ENCODE results near the gene IL17B. TPM values are rescaled to one million over a fixed set of nuclear protein-coding genes. Genes with fewer than 3 reads are reported as not detected.

The IL17B gene
- total and polyA plus RNA-seq, 9 of the 15 experiments (the other 6 are each of a cell fraction or from before 2014, with no cell fraction given), result 0.28 to 2.6 (median 0.53) TPM; not detected in 2

DNA sequence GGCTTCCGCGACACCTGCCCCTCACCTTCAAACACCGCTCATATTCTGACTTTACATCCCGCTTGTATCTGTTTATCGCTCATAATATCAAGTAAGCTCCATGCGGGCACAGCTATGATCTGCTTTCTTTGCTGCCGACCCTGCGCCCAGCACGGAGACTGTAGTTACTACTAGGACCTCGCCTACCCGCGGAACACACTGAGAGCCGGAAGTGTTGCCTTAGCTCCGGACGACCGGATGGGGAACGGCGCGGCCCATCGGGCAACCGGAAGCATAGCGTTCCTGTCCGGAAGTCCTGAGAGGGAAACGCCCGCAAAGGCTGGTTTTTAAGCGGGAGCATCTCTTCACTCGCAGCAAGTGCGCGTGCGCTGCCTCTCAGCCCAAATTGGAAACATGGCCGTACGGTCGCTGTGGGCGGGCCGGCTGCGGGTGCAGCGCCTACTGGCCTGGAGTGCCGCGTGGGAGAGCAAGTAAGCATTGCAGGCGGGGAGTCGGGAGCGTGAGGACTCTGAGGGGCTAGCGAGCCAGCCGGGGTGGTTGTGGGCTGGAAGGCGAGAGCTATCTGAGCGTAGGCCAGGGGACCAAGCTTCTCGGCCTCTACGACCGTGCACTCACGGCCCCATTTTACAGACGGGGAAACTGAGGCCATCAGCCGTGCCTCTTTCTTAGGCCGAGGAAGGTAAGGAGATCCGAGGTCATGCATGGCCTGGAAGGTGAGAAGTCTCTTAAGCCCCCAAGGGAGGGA is 33.8 kb downstream of the IL17B start, which contains the start of gene GRPEL2 (continued):
- TF ChIP-seq MEF2A (IDR thresholded peaks at IDR 0.05; ENCODE audit: control insufficient read depth, low read depth, low read length), result 0 out of 2 replicates have a peak, but pooled peaks have one; percentile 47
- 0 out of 2 replicates have a peak, but pooled peaks have one; percentile 10 for TF ChIP-seq CBFB (CRISPR knock-in tag; IDR thresholded peaks at IDR 0.05)
- peak; percentile 95 for TF ChIP-seq CBX1 (IDR thresholded peaks at IDR 0.05; ENCODE audit: low read depth)
- no peak for TF ChIP-seq STAT5A (IDR thresholded peaks at IDR 0.05; ENCODE audit: borderline replicate concordance, low read length)
- TF ChIP-seq CHD1 (IDR thresholded peaks at IDR 0.05; ENCODE audit: low read length), result peak; percentile 95
- TF ChIP-seq L3MBTL2 (IDR thresholded peaks at IDR 0.05), result peak; percentile 75
- peak; percentile 98 for TF ChIP-seq SMARCA5 (IDR thresholded peaks at IDR 0.05)
- 0 out of 2 replicates have a peak, but pooled peaks have one; percentile 38 for TF ChIP-seq PHB (CRISPR knock-in tag; IDR thresholded peaks at IDR 0.05)
- TF ChIP-seq TRIM28 (IDR thresholded peaks at IDR 0.05), result peak; percentile 95
- TF ChIP-seq SP1 (CRISPR knock-in tag; IDR thresholded peaks at IDR 0.05), result peak; percentile 93
- 0 out of 2 replicates have a peak, but pooled peaks have one; percentile 42 for TF ChIP-seq KAT8 (IDR thresholded peaks at IDR 0.05; ENCODE audit: low read depth)
- no peak for TF ChIP-seq FOS (IDR thresholded peaks at IDR 0.05; ENCODE audit: extremely low read depth, insufficient read length)
- peak; percentile 48; the same call in 1 of the 2 replicates for TF ChIP-seq NBN (IDR thresholded peaks at IDR 0.05; ENCODE audit: low read depth)
- peak; percentile 63 to 94 (median 92) for TF ChIP-seq YY1 (IDR thresholded peaks at IDR 0.05; ENCODE audit: borderline replicate concordance in 1 of 3, control insufficient read depth in 1 of 3, extremely low read depth in 1 of 3, insufficient read depth in 3 of 3, insufficient read length in 1 of 3, insufficient replicate concordance in 2 of 3, low read depth in 1 of 3, low read length in 2 of 3)
- TF ChIP-seq COPS2 (conservative IDR thresholded peaks at IDR 0.05), result no peak
- TF ChIP-seq, protein P1, sequence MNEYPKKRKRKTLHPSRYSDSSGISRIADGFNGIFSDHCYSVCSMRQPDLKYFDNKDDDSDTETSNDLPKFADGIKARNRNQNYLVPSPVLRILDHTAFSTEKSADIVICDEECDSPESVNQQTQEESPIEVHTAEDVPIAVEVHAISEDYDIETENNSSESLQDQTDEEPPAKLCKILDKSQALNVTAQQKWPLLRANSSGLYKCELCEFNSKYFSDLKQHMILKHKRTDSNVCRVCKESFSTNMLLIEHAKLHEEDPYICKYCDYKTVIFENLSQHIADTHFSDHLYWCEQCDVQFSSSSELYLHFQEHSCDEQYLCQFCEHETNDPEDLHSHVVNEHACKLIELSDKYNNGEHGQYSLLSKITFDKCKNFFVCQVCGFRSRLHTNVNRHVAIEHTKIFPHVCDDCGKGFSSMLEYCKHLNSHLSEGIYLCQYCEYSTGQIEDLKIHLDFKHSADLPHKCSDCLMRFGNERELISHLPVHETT (CRISPR knock-in tag; conservative IDR thresholded peaks at IDR 0.05 in 1 of 2, IDR thresholded peaks at IDR 0.05 in 1 of 2), result peak in 1 of 2 experiments; percentile 75; a peak in 2 of 4 replicates
- TF ChIP-seq TAF9B (IDR thresholded peaks at IDR 0.05; ENCODE audit: partially characterized antibody), result peak; percentile 86
- no peak for TF ChIP-seq RBM15 (IDR thresholded peaks at IDR 0.05; ENCODE audit: insufficient read depth, low read length)
- peak; percentile 57 for TF ChIP-seq ZBTB17 (CRISPR knock-in tag; IDR thresholded peaks at IDR 0.05)
- TF ChIP-seq CREBBP (IDR thresholded peaks at IDR 0.05; ENCODE audit: low read depth, low read length), result no peak
- TF ChIP-seq, protein P2, sequence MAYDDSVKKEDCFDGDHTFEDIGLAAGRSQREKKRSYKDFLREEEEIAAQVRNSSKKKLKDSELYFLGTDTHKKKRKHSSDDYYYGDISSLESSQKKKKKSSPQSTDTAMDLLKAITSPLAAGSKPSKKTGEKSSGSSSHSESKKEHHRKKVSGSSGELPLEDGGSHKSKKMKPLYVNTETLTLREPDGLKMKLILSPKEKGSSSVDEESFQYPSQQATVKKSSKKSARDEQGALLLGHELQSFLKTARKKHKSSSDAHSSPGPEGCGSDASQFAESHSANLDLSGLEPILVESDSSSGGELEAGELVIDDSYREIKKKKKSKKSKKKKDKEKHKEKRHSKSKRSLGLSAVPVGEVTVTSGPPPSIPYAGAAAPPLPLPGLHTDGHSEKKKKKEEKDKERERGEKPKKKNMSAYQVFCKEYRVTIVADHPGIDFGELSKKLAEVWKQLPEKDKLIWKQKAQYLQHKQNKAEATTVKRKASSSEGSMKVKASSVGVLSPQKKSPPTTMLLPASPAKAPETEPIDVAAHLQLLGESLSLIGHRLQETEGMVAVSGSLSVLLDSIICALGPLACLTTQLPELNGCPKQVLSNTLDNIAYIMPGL (CRISPR knock-in tag; IDR thresholded peaks at IDR 0.05), result peak; percentile 36; the same call in 1 of the 2 replicates
- peak; percentile 49 for TF ChIP-seq RBM22 (IDR thresholded peaks at IDR 0.05; ENCODE audit: low read depth, low read length, poor library complexity, severe bottlenecking)

Measured in K562 (cell line).